Measurements from ENCODE around the gene NUDT8. TPM values are rescaled to one million over a fixed set of nuclear protein-coding genes. Genes with fewer than 3 reads are reported as not detected.

The NUDT8 gene
- total RNA-seq, 1 donor from 2014 or later = 6.8 TPM

GRCh38 chr11:67617243-67617953 is 12.3 kb downstream of the NUDT8 start:
- Mint-ChIP-seq H3K4me3 (ENCODE audit: unreplicated experiment) (no peak overlapping the region), H3K27ac (ENCODE audit: unreplicated experiment) (no peak overlapping the region), H3K9me3 (ENCODE audit: unreplicated experiment) (no peaks in the 10 kb centered on the region), H3K4me1 (ENCODE audit: unreplicated experiment) (peaks cover 17% of the 10 kb centered on the region), H3K27me3 (ENCODE audit: unreplicated experiment) (peaks cover 10% of the 10 kb centered on the region), H3K36me3 (ENCODE audit: low read depth, unreplicated experiment) (peaks cover 4% of the 10 kb centered on the region)
- TF ChIP-seq CTCF (IDR thresholded peaks at IDR 0.05; ENCODE audit: unreplicated experiment) = no peak
- no peak for DNase-seq (ENCODE audit: low spot score)

GRCh38 chr11:67616431-67617242 is 13.1 kb downstream of the NUDT8 start:
- TF ChIP-seq CTCF (IDR thresholded peaks at IDR 0.05; ENCODE audit: unreplicated experiment) = no peak
- Mint-ChIP-seq H3K27me3 (ENCODE audit: unreplicated experiment) (peaks cover 12% of the 10 kb centered on the region), H3K4me3 (ENCODE audit: unreplicated experiment) (no peak overlapping the region), H3K27ac (ENCODE audit: unreplicated experiment) (no peak overlapping the region), H3K9me3 (ENCODE audit: unreplicated experiment) (no peaks in the 10 kb centered on the region), H3K4me1 (ENCODE audit: unreplicated experiment) (peaks cover 12% of the 10 kb centered on the region), H3K36me3 (ENCODE audit: low read depth, unreplicated experiment) (peaks cover 4% of the 10 kb centered on the region)
- no peak for DNase-seq (ENCODE audit: low spot score)

- no peak for TF ChIP-seq CTCF (IDR thresholded peaks at IDR 0.05; ENCODE audit: unreplicated experiment)
- Mint-ChIP-seq H3K27ac (ENCODE audit: unreplicated experiment) (no peak overlapping the region), H3K4me3 (ENCODE audit: unreplicated experiment) (no peak overlapping the region), H3K36me3 (ENCODE audit: low read depth, unreplicated experiment) (peaks cover 4% of the 10 kb centered on the region), H3K4me1 (ENCODE audit: unreplicated experiment) (peaks cover 6% of the 10 kb centered on the region), H3K9me3 (ENCODE audit: unreplicated experiment) (no peaks in the 10 kb centered on the region), H3K27me3 (ENCODE audit: unreplicated experiment) (peaks cover 12% of the 10 kb centered on the region)
- DNase-seq (ENCODE audit: low spot score) = no peak
These were observed 13.9 kb downstream of the NUDT8 start for GRCh38 chr11:67615728-67616430.

- Mint-ChIP-seq H3K27me3 (ENCODE audit: unreplicated experiment) (peaks cover 12% of the 10 kb centered on the region), H3K4me1 (ENCODE audit: unreplicated experiment) (peaks cover 4% of the 10 kb centered on the region), H3K4me3 (ENCODE audit: unreplicated experiment) (no peak overlapping the region), H3K36me3 (ENCODE audit: low read depth, unreplicated experiment) (peaks cover 4% of the 10 kb centered on the region), H3K9me3 (ENCODE audit: unreplicated experiment) (no peaks in the 10 kb centered on the region), H3K27ac (ENCODE audit: unreplicated experiment) (no peak overlapping the region)
- peak; percentile 27 for TF ChIP-seq CTCF (IDR thresholded peaks at IDR 0.05; ENCODE audit: unreplicated experiment)
- DNase-seq (ENCODE audit: low spot score) = peak; percentile 77
These were observed 14.7 kb downstream of the NUDT8 start for GRCh38 chr11:67614730-67615714.
